ENCODE results near the gene ZFP82.

Gene ZFP82

DNA sequence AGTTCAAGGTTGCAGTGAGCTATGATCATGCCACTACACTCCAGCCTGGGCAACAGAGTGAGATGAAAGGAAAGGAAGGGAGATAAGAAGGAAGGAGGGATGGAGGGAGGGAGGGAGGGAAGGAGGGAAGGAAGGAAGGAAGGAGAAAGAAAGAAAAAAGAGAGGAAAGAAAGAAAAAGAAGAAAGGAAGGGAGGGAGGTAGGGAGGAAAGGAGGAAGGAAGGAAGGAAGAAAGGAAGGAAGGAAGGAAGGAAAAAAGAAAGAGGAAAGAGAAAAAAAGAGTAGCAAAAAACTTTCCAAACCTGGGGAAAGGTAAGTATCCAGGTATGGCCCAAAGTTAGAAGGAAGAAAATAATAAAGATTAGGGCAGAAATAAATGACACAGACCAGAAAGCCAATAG lies 46.6 kb downstream of the ZFP82 start:
- TF ChIP-seq MYNN (tag by site-specific recombination; IDR thresholded peaks at IDR 0.05; ENCODE audit: borderline replicate concordance), result no peak
- peak; percentile 94 for TF ChIP-seq ZNF366 (tag by site-specific recombination; conservative IDR thresholded peaks at IDR 0.05)
- peak; percentile 48; the same call in 1 of the 2 replicates for TF ChIP-seq PRDM1 (tag by site-specific recombination; IDR thresholded peaks at IDR 0.05)

DNA sequence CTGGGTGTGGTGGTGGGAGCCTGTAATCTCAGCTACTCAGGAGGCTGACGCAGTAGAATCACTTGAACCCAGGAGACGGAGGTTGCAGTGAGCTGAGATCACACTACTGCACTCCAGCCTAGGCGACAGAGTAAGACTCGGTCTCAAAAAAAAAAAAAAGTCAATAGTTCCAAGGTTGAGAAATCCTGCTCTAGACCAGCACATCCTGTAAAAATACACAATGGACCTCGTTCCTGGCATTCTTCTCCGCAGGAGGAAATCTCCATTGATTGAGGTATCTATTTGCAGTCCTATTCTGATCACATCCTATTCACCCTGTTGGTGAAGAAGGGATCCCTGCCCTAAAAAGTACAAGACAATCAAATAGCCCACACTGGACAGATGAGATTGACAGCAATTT lies 54.6 kb downstream of the ZFP82 start:
- Histone ChIP-seq H3K4me3 (ENCODE audit: low read depth, low read length) (no peak overlapping the region), H3K27ac (ENCODE audit: extremely low read depth, low read depth, low read length) (no peak overlapping the region), H3K36me3 (ENCODE audit: control insufficient read depth in 2 of 2, insufficient read depth in 1 of 2, low read length in 2 of 2) (peaks cover 59 to 92% of the 10 kb centered on the region in 2 experiments), H3K4me1 (ENCODE audit: control insufficient read depth, insufficient read depth, low read length) (no peaks in the 10 kb centered on the region), H3K9me3 (ENCODE audit: control insufficient read depth, insufficient read depth, low read depth, low read length) (peaks cover 17% of the 10 kb centered on the region)
- CTCF ChIA-PET, result no interaction called here
- TF ChIP-seq ZNF132 (tag by site-specific recombination; IDR thresholded peaks at IDR 0.05; ENCODE audit: borderline replicate concordance) (no peak), GFI1B (tag by site-specific recombination; IDR thresholded peaks at IDR 0.05) (no peak), ZNF426 (tag by site-specific recombination; IDR thresholded peaks at IDR 0.05) (no peak), ZNF239 (tag by site-specific recombination; IDR thresholded peaks at IDR 0.05) (no peak), ZNF768 (tag by site-specific recombination; IDR thresholded peaks at IDR 0.05) (no peak), ZNF404 (tag by site-specific recombination; IDR thresholded peaks at IDR 0.05) (no peak), ZEB2 (tag by site-specific recombination; IDR thresholded peaks at IDR 0.05) (no peak), ZNF664 (tag by site-specific recombination; IDR thresholded peaks at IDR 0.05) (no peak), ZNF558 (tag by site-specific recombination; IDR thresholded peaks at IDR 0.05) (no peak), GLIS2 (tag by site-specific recombination; IDR thresholded peaks at IDR 0.05) (no peak), ZFP3 (tag by site-specific recombination; IDR thresholded peaks at IDR 0.05; ENCODE audit: low read depth) (no peak), ZNF341 (tag by site-specific recombination; IDR thresholded peaks at IDR 0.05; ENCODE audit: low read depth) (no peak), ZNF112 (tag by site-specific recombination; IDR thresholded peaks at IDR 0.05) (no peak), ZNF677 (tag by site-specific recombination; IDR thresholded peaks at IDR 0.05) (no peak), ZNF174 (tag by site-specific recombination; IDR thresholded peaks at IDR 0.05) (no peak), ZNF214 (tag by site-specific recombination; IDR thresholded peaks at IDR 0.05; ENCODE audit: borderline replicate concordance) (no peak), ZFP37 (tag by site-specific recombination; IDR thresholded peaks at IDR 0.05) (no peak)
- TF ChIP-seq, protein P1, sequence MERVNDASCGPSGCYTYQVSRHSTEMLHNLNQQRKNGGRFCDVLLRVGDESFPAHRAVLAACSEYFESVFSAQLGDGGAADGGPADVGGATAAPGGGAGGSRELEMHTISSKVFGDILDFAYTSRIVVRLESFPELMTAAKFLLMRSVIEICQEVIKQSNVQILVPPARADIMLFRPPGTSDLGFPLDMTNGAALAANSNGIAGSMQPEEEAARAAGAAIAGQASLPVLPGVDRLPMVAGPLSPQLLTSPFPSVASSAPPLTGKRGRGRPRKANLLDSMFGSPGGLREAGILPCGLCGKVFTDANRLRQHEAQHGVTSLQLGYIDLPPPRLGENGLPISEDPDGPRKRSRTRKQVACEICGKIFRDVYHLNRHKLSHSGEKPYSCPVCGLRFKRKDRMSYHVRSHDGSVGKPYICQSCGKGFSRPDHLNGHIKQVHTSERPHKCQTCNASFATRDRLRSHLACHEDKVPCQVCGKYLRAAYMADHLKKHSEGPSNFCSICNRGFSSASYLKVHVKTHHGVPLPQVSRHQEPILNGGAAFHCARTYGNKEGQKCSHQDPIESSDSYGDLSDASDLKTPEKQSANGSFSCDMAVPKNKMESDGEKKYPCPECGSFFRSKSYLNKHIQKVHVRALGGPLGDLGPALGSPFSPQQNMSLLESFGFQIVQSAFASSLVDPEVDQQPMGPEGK (tag by site-specific recombination; IDR thresholded peaks at IDR 0.05), result no peak
- TF ChIP-seq, protein P2, sequence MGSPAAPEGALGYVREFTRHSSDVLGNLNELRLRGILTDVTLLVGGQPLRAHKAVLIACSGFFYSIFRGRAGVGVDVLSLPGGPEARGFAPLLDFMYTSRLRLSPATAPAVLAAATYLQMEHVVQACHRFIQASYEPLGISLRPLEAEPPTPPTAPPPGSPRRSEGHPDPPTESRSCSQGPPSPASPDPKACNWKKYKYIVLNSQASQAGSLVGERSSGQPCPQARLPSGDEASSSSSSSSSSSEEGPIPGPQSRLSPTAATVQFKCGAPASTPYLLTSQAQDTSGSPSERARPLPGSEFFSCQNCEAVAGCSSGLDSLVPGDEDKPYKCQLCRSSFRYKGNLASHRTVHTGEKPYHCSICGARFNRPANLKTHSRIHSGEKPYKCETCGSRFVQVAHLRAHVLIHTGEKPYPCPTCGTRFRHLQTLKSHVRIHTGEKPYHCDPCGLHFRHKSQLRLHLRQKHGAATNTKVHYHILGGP (tag by site-specific recombination; IDR thresholded peaks at IDR 0.05), result no peak
- TF ChIP-seq, protein P3, sequence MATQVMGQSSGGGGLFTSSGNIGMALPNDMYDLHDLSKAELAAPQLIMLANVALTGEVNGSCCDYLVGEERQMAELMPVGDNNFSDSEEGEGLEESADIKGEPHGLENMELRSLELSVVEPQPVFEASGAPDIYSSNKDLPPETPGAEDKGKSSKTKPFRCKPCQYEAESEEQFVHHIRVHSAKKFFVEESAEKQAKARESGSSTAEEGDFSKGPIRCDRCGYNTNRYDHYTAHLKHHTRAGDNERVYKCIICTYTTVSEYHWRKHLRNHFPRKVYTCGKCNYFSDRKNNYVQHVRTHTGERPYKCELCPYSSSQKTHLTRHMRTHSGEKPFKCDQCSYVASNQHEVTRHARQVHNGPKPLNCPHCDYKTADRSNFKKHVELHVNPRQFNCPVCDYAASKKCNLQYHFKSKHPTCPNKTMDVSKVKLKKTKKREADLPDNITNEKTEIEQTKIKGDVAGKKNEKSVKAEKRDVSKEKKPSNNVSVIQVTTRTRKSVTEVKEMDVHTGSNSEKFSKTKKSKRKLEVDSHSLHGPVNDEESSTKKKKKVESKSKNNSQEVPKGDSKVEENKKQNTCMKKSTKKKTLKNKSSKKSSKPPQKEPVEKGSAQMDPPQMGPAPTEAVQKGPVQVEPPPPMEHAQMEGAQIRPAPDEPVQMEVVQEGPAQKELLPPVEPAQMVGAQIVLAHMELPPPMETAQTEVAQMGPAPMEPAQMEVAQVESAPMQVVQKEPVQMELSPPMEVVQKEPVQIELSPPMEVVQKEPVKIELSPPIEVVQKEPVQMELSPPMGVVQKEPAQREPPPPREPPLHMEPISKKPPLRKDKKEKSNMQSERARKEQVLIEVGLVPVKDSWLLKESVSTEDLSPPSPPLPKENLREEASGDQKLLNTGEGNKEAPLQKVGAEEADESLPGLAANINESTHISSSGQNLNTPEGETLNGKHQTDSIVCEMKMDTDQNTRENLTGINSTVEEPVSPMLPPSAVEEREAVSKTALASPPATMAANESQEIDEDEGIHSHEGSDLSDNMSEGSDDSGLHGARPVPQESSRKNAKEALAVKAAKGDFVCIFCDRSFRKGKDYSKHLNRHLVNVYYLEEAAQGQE (tag by site-specific recombination; IDR thresholded peaks at IDR 0.05), result no peak
- POLR2A ChIA-PET, result no interaction called here

More for the DNA sequence above, 46.6 kb downstream of the ZFP82 start:
- ChIA-PET CTCF (interaction anchor here (0.6 kb wide), 1 partner anchor 24 kb away, joined by 10 read pairs; no protein-coding TSS in a partner anchor), POLR2A (no interaction called here)
- no peaks in the 10 kb centered on the region for H3K4me1 ChIP-seq (ENCODE audit: control insufficient read depth, insufficient read depth, low read length)
- no peak overlapping the region for H3K27ac ChIP-seq (ENCODE audit: extremely low read depth, low read depth, low read length)
- H3K36me3 ChIP-seq (ENCODE audit: control insufficient read depth in 2 of 2, insufficient read depth in 1 of 2, low read length in 2 of 2), result peaks cover 11 to 62% of the 10 kb centered on the region in 2 experiments
- no peak overlapping the region for H3K4me3 ChIP-seq (ENCODE audit: low read depth, low read length)
- H3K9me3 ChIP-seq (ENCODE audit: control insufficient read depth, insufficient read depth, low read depth, low read length), result peaks cover 30% of the 10 kb centered on the region

Measured in HEK293 (cell line).